HG03520 (cell line): Measurements from ENCODE around the gene FBXL19.
A peak's percentile ranks its signal among the peaks of the same experiment; 100 is the strongest.
"Not testable (repeated sequence)": the region's sequence is repeated elsewhere in the genome, so short reads cannot be mapped to it uniquely, and the experiment has no call there.

ENCODE experiments used
- ATAC-seq: cut with Tn5 transposase; IDR thresholded peaks from one replicate; pipeline ENCODE4 v1.9.1; 2021; ENCODE audit warnings: mild to moderate bottlenecking, moderate library complexity; ENCODE audit not compliant: unreplicated experiment

Gene FBXL19, protein sequence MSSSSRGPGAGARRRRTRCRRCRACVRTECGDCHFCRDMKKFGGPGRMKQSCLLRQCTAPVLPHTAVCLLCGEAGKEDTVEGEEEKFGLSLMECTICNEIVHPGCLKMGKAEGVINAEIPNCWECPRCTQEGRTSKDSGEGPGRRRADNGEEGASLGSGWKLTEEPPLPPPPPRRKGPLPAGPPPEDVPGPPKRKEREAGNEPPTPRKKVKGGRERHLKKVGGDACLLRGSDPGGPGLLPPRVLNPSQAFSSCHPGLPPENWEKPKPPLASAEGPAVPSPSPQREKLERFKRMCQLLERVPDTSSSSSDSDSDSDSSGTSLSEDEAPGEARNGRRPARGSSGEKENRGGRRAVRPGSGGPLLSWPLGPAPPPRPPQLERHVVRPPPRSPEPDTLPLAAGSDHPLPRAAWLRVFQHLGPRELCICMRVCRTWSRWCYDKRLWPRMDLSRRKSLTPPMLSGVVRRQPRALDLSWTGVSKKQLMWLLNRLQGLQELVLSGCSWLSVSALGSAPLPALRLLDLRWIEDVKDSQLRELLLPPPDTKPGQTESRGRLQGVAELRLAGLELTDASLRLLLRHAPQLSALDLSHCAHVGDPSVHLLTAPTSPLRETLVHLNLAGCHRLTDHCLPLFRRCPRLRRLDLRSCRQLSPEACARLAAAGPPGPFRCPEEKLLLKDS

DNA sequence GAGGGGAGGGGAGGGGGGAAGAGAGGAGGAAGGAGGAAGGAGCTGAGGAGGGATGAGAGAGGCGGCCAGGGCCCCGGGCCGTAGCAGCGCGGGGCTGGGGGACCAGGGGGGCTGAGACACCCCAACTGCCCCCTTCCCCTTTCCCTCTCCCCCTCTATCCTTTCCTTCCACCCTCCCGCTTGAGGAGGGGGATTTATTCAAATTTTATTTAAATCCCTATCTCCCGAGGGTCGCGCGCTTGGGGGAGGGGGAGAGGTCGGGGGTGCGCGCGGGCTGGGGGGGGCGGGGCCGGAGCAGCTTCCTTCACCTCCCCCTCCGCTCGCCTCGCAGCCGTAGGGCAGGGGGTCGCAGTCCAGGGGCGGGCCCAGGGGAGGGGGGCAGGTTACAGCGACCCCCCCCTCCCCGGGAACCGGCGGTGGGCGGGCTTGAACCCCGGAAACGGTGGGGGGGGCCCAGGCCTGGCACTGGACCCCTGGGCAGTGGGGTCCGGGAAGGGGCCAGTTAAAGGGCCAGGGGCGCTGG, at the start of gene FBXL19:
FBXL19 (plus strand) TSS at position 19 of the 522 bp plus-strand sequence. CDS start 2,183 bp downstream, outside the sequence.
- ATAC-seq, result no peak

- no peak for ATAC-seq
These were observed 49.0 kb upstream of the FBXL19 start for GRCh38 chr16:30874244-30874820.

- peak; percentile 80 for ATAC-seq
These were observed 48.3 kb upstream of the FBXL19 start for GRCh38 chr16:30874821-30875717.

DNA sequence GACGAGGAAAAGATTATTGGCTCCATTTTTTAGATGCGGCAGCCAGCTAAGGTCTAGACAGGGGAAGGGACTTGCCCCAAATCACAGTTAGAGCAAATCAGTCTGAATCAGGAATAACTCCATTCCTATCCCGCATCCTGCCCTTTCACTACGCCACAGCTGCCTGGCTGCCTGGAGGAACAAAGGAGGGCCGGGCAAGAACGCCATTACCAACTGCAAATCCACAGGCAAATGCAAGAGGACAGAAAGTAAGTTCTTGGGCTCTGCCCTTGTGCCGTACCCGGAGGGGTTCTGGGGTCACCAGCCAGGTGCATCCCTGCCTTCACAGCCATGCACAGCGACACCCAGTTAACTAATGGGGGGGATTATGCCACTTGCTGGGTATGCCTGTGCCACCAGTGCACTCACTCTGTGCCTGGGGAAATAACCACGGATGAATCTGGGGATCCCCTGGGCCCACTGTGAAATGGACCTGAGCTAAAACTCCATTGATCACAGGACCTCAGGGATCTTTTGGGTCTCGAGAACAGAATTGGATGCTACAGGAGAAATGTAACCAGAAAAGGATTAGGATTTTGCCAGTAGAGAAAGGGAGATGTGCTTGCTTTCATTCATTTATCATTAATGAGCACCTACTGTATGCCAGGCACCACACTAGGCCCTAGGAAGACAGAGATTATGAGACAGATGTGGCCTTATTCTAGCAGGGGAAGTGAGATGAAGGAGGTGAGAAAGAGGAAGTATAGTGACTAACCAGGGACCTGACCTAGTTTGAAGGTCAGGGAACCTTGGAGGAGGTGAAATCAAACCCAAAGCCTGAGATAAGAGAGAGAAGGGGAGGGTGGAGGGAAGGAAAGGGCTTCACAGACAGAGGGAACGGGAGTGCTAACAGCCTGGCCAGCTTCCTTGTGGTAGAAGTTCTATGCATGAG, 47.2 kb upstream of the FBXL19 start:
- no peak for ATAC-seq

- ATAC-seq, result no peak
These were observed 46.5 kb upstream of the FBXL19 start for GRCh38 chr16:30876867-30877266.

DNA sequence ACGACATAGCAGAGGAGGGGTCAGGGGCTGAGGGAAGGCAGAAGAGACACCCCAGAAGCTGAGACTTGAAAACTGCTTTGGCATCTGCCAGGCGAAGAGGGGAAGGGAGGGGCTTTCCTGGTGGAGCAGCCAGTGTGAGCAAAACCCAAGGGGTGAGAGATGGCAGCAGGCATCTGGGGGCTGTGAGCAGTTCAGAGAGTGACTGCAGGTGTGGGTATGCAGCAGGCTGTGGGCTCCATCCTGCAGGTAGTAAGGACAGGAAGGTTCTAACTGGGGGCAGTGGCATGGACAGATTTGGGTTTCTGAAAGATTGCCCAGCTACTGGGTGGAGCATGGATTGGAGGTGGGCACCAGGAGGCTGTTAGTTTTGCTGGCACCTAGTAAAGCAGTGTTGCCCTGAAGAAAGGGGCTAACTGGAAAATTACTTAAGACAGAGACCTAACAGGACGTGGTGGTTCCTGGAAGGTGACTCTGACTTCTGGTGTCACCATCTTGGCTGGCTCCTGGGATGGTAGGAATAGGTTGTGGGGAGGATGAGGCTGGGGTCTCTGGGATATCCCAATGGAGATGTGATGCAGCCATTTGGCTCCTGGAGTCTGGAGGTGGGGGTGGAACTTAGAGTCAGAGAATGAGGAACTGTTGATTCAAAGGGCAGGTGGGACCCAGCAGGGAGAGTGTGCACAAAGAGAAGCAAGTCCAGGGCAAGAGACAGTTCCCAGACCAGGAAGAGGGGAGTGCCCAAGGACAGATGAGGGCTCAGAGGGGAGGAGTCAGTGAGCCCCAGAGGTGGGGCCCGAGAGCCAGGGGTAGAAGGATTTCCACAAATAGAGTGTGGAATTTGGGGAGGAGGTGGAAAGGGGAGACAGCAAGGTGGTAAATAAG, 40.7 kb upstream of the FBXL19 start:
- no peak for ATAC-seq

DNA sequence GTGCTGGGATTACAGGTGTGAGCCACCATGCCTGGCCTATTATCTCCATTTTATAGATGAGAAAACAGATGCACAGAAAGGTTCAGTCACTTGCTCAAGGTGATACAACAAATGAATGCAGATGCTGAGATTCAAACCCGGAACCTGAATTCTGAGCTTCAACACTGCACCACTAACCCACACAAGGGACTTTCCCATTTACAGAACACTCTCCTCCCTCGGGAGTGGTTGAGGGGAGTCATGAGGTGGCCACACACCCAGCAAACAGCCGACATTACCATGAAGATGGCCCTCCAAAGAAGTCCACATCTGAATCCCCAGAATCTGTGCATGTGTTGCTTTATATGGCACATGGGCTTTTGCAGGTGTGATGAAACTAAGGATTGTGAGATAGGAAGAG, 38.6 kb upstream of the FBXL19 start:
- ATAC-seq, result no peak

DNA sequence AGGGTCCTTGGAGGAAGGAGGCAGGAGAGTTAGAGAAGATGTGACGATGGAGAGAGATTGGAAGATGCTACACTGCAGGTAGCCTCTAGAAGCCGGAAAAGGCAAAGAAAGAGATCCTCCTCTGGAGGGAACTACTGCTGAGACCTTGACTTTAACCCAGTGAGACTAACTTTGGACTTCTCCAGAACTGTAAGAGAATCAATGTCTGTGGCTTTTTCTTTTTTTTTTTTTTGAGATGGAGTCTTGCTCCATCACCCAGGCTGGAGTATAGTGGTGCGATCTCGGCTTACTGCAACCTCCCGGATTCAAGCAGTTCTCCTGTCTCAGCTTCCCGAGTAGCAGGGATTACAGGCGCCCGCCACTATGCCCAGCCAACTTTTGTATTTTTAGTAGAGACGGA, 38.2 kb upstream of the FBXL19 start:
- ATAC-seq, result no peak

DNA sequence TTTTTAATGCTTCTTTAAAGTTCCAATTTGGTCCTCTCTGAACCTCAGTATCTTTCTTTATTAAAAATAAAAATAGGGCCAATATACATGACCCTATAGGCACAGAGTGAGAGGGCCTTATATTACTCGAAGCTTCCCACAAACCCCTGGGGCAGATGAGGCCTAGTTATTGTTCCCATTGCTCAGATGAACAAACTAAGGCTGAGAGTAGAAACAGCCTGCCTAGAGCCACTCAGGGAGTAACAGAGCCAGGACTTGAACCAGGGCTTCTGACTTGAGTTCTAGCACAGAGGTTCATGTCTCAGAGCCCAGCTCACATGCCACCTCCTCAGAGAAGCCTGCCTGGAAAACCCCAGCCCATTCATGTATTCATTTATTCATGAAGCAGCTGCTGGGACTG, 37.2 kb upstream of the FBXL19 start:
- ATAC-seq, result no peak

GRCh38 chr16:30887927-30888326, 35.4 kb upstream of the FBXL19 start:
- no peak for ATAC-seq

DNA sequence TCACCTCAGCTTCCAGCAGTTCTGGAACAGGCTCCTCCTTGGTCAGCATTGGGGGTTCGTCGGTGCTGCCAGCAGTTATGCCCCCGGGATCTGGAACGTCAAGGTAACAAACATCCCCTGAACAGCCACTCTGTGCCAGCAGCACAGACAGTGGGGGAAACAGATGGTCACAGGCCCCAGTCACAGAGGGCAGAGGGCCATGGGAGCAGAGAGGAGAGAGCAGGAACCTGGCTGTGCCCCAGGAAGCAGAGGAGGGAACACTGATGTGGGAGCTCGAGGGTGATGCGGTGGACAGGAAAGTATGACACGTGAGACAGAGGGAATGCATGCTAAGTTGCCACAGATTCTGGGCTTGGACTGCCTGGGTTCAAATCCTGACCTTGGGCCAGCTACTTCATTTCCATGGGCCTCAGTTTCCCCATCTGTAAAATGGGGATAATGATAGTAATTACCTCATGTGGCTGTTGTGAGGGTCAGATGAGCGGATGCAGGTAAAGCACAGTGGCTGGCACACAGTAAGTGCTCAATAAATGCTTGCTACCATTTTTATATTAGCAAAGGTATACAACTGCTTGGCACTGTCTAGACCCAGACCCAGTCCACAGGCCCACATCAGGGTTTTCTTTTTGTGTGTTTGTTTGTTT, 34.4 kb upstream of the FBXL19 start:
- no peak for ATAC-seq

DNA sequence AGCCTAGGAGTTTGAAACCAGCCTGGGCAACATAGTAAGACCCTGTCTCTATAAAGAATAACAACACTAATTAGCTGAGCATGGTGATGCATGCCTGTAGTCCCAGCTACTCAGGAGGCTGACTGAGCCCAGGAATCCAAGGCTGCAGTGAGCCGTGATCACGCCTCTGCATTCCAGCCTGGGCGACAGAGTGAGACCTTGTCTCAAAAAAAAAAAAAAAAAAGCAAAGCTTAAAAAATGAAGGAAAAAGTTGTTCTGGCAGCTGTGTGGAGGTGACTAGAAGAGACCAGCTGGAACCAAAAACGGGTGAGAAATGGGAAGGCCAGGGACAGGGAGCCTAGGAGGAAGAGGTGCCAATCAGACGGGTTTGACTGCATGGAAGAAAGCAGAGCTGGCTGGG, 33.7 kb upstream of the FBXL19 start:
- no peak for ATAC-seq

GRCh38 chr16:30891043-30891823, 32.1 kb upstream of the FBXL19 start:
- not testable (repeated sequence) for ATAC-seq

- ATAC-seq, result no peak
These were observed 30.5 kb upstream of the FBXL19 start for GRCh38 chr16:30892670-30893416.

DNA sequence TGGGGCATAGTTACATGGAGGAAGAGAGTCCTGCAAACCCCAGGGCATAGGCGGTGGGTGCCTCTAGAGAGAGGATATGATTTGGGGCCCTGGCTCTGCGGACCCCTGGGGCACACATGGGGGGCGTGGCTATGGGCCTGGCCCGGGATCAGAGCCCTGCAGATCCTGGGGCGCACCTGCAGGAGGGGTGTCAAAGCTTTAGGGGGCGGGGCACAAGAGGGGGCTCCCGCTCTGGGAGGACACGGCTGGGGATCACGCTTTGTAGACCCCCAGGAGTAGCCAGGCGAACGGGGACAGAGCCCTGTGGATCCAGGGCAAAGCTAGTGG, 30.0 kb upstream of the FBXL19 start:
- peak; percentile 5 for ATAC-seq

DNA sequence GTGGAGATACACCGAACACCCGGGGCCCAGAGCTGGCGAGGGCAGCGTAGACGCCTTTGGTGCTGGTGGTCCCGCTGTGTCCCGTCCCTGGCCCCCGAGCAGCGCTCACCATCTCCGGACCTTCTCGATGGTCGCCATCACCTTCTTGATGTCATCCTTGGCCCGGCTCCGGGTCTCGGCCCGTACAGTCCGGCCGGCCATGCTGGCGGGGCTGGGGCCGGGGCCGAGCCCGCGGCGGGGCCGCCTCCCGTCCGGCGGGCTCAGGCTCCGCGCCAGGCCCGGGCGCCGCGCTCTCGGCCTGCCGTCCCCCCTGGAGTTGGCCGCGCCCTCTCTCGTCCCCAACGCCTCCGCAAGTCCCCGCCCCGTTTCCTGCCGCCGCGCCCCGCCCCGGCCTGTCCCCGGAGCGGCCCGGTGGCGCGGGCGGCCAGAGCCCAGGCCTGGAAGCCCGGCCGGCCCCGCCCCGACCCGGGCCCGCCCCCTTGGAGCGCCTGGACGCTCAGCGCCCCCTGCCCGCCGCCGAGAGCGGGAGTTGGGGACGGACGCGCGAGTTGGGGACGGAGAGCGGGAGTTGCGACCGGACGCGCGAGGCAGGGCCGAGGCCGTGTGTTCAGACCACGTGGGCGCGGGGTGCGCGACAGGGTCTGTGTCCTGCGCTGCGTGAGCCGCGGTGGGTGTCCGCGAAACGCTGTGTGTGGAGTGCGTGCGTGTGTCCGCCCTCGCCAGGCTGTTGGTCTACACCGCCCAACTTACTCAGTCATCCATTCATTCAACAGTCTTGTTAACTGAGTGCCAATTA, 29.4 kb upstream of the FBXL19 start, which contains the start of gene BCL7C:
BCL7C (minus strand) TSS at position 334 of the 796 bp plus-strand sequence; CDS start at position 201, 133 bp downstream.
- peak; percentile 60 for ATAC-seq
